Measurements from ENCODE around the gene ENTPD1. TPM values are rescaled to one million over a fixed set of nuclear protein-coding genes. Genes with fewer than 3 reads are reported as not detected.
"Not testable (repeated sequence)": the region's sequence is repeated elsewhere in the genome, so short reads cannot be mapped to it uniquely, and the experiment has no call there.

ENTPD1 gene
- total RNA-seq, 1 experiment from 2014 or later = 0.17 TPM

DNA sequence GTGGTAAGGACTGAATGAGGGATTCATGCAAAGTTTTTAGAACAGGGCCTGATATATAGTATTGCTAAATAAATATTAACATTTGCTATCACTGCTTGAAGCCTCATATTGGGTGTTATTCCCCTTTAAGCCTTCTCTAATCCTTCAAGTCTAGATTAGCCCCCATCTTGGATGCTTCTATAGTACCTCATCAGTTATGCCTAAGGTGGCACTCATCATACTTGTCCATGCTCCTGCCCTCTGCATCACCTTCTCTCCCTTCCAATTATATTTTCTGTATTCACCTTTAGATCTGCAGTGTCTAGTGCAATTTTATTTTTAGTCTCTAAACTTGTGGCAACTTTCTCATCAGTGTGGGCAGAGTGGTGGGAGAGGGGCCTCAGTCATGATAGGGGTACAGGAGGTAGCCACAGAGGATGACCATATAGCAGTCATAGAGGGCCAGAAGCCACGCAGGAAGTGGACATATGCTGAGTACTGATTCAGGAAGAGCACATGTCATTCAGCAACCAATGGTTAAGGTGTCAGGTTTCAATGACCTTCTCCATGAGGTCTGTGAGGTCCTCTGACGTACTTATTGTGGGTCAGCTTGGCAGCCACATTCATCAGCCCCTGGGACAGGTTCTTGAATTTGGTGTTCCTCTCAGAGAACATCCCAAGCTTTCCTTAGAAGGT is 2.5 kb downstream of the ENTPD1 start:
- DNase-seq (ENCODE audit: low read depth) = no peak

DNA sequence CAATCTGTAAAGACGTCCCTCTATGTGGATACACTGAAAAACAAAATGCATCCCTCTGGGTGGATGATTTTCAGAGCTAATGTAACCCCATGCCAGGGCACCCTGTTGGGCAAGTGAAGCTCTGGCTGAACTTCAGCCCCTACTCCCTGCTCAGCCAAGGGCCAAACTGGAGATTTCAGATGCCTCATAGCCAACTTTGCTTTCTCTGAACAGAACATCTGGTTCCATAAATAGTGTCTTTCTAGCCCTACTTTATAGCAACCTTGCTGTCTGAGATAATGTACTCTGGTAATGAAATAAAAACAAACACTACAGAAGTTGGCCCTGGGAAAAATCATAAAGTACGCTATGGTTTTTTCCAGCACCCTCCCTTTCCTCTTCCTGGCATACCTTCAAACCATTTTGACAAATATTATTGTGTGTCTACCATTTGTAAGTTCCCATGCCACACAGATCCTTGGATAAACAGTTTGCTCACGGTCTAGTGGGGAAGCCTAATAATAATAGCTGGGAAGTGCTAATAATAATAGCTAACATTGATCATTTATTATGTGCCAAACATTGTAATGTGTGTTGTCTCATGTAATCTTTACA is 3.4 kb downstream of the ENTPD1 start:
- no peak for DNase-seq (ENCODE audit: low read depth)

DNA sequence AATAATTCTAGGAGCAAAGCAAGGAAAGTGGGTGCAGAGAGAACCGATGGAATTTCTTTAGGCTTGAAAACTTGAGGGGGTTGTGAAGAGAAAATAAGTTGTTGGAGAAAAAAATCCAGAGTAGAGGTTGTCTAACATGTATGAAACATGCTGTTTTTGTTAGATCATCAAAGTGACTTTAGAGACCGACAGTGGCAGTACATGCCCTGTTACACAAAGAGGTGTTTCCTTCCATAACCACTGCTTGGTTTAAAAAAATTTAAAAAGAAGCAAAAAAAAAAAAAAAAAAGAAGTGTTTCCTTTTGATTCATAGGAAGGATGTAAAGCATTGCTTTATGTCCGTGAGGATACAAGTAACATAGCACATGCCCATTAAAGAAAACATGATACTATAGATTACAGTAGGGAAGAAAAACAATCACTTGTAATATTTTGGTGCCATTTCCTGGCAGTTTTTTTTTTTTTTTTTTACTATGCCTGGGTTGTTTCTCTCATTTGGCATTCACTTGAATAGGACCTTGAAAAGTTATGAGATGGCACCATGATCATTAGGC is 6.1 kb downstream of the ENTPD1 start:
- no peak for DNase-seq (ENCODE audit: low read depth)

DNA sequence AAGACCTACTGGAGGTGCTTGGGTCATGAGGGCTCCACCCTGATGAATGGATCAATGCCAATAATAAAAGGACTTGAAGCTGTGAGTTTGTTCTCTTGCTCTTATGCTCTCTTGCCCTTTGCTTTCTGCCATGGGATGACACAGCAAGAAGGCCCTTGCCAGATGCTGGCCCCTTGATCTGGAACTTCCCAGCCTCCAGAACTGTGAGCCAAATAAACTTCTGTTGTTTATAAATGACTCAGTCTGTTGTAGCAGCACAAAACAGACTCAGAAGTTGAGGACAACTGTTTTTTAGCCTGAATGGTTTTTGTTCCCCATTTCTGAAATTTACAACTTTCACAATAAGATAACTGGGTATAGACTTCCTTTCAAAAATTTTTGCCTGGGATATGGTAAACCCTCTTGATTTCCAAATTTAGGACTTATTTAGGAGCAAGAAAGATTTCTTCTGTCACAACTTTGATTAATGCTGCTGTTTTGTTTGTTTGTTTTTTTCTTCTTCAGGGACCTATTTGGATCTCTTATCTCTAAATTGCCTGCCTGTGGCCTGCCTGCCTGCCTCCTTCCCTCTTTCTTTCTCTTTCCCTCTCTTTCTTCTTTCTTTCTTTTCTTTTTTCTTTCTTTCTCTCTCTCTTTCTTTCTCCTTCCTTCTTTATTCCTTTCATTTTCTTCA is 12.1 kb downstream of the ENTPD1 start:
- peak; percentile 6 for DNase-seq (ENCODE audit: low read depth)

DNA sequence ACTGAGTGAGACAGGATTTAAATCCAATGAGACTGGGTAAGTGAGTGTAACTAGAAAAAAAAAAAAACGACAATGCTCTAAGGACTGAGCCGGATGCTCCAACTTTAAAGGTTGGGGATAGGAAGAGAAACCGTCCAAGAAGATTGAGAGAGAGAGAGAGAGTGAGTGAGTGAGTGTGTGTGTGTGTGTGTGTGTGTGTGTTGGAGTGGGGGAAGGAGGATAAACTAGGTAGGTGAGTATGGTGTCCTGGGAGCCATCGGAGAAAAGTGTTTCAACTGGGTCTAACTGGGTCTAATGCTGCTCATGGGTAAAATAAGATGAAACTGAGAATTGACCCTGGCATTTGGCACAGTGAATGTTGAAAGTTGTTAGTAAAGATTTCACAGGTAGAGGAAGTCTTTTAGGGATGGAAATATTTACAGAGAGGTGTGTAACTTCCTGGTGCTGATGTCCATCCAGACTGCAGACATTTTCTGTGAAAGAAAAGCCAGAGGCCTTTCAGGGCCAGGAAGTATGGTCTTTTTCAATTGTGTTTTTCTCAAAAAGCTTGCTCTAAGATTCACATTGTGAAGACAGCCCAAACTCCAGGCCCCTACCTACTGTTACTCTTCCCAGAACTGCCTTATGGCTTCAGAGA is 14.2 kb downstream of the ENTPD1 start:
- no peak for DNase-seq (ENCODE audit: low read depth)

DNA sequence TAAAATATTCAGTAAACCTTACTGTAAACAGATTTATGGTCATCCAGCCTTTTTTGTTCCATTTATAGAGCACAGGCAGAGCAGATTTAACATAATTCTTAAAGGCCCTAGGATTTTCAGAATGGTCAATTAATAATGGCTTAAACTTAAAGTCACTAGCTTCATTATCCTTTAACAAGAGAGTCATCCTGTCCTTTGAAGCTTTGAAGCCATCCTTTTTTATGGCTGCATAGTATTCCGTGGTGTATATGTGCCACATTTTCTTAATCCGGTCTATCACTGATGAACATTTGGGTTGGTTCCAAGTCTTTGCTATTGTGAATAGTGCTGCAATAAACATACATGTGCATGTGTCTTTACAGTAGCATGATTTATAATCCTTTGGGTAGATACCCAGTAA is 17.5 kb downstream of the ENTPD1 start:
- not testable (repeated sequence) for DNase-seq (ENCODE audit: low read depth)

DNA sequence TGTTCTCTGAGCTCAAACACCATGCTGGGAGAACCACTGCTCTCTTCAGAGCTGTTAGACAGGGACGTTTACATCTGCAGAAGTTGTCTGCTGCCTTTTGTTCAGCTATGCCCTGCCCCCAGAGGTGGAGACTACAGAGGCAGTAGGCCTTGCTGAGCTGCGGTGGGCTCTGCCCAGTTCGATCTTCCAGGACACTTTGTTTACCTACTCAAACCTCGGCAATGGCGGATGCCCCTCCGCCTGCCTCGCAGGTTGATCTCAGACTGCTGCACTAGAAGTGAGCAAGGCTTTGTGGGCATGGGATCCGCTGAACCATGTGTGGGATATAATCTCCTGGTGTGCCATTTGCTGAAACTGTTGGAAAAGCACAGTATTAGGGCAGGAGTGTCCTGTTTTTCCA is 21.7 kb downstream of the ENTPD1 start:
- DNase-seq (ENCODE audit: low read depth) = not testable (repeated sequence)

DNA sequence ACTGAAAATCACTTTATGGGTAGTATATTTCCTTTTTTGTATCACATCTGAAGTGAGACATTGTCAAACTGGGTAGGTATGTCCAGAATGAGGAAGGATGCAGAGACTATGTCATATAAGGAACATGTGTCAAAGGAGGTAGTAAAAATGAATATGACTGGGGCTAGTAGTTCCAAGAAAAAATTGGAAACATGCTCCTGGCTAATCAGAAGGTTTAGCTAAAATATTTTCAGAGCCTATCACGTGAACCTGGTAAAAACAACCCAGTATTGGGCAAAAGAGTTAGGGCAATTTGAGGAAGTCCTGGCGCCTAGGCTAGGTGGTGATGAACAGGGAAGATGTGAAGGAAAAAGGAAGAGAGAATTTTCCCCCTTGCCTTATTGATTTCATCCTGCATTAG is 26.4 kb downstream of the ENTPD1 start:
- no peak for DNase-seq (ENCODE audit: low read depth)

DNA sequence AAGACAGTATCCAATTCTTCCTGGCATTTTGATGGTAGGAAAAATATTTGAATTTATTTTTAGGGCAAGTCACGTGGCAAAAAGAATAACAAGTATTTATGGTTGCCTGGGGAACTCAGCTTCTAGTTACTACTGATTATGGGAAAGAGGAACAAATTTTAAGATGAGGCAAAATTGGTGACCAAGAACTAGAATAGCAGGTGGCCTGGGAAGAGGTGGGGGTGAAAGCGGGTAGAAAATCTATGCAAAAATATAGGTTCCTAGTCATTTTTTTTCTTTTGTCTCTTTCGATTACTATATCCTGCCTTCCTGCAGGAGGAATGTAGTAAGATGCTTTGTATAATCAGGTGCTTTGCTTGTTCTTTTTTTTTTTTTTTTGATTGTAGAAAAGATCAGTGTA is 27.8 kb downstream of the ENTPD1 start:
- DNase-seq (ENCODE audit: low read depth) = no peak

DNA sequence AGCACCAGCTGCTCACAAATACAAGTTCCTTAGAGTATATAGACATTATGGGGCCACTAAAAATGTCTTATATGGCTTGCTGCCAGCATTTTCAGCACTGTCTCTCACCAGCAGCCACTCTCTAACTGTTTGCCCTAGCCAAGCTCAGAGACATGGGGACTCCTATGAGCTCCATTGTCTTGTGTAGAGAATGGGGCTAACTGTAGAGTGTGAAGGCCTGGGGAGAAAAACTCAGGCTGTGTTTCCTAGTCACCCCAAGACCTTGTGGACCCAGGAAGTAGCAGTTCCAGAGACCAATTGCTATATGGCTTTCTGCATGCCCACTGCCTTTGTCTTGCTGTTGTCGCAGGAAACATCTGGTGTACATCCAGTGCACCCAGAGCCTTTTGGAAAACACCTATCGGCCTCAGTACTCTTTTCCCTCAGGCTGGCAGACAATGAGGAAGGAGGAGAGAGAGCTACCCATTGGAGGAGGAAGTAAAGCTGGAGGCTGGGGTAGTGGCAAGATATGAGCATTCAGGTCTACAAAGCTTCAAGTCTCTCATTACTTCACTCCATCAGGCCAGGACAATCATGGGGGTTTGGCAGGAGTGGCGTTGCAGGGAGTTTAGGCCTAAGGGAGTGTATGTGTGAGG is 28.4 kb downstream of the ENTPD1 start:
- DNase-seq (ENCODE audit: low read depth) = no peak

DNA sequence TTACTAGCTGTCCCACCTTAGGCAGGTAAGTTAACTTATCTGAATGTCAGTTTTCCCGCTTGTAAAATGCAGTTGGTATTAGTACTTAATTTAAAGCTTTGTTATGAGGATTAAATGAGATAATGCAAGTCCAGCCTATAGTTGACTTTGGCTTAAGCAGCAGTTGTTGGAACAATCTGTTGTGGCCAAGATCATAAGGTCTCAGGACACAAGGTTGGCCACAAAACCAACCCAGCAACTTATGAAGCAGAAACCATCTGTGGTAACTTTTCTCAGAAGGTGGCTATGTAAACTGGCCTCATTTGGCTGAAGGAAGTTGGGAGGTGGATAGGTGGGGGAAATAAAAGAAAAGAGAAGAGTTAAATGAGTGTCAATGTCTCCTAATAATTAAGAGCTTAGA is 29.4 kb downstream of the ENTPD1 start:
- no peak for DNase-seq (ENCODE audit: low read depth)

DNA sequence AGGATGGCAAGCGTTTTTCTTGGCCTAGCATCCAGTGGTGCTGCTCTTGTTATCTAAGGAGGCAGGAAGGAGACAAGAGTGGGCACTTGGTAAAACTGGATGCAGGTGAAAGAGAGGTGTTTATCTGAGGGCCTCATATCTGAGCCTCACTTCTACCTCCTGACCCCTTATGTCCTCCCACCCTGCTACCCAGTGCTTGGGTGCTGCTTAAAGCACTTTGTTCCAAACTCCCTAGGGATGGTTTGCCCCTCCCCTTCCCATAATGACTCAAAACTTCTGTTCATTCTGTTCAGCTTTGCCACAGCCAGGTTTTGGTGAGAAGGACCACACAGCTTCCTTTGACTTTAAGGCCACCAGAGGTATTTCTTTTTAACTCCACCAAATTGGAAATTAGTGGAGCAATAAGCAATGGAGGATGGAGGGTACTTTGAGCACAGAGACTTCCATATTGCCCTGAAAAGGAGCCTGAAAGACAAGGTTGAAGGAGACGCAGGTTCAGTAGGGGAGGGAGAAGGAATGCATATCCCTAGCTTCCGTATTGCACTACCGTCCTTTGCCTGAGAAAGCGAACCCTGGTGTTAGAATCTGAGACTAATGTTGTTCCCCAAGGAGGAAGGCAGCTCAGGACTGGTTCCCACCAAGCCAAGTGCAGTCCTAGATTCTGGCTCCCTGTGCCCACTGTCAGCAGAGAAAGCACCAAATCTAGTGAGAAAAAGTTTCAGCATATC is 30.1 kb downstream of the ENTPD1 start:
- DNase-seq (ENCODE audit: low read depth) = no peak

DNA sequence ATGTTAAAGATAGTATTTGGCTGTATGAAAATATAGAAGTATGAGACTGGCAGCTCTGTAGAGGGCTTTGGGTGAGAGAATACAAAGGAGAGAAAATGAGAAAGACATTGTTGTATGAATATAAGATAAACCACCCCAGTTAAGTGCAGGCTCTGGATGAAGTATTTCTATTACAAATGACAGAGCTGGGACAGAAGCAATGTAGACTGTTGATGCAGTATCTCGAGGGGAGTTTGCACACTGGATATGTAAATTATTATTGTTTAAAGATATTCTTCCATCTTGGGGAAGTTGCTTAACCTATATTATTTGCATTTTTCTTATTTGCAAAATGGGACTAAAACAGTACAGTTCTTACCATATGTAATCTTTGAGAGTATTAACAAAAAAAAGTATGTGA is 31.5 kb downstream of the ENTPD1 start:
- no peak for DNase-seq (ENCODE audit: low read depth)

DNA sequence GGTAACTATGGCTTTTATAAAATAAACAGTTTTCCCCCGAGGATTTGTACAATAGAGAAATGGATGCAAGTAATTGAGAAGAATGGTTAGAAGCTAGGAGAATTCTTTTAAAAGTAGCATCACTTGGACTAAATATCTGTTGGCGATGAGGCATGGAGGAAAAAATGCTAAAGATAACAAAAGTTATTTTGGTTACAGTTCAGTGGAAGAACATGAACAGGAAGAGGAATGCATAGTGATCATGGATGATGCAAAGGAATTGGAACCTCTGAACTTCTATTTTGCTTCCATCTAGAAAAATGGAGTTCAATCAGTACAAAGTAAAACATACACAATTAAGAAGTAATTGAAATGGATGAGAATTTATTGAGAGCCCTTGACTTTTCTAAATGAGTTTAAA is 32.9 kb downstream of the ENTPD1 start:
- DNase-seq (ENCODE audit: low read depth) = peak; percentile 1

DNA sequence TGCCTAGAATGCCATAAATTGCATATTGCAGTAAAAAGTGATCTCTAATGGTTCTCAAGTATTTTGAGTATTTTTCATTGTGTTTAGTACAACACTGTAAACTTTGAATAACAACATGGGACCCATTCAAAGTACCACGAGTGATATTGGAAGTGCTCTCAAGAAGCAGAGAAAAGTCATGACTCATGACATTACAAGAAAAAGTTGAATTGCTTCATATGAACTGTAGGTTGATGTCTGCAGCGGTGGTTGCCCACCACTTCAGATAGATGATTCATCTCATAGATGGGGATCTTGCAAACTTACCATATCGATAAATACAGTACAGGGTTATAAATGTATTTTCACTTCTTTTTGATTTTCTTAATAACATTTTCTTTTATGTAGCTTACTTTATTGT is 33.9 kb downstream of the ENTPD1 start:
- no peak for DNase-seq (ENCODE audit: low read depth)

DNA sequence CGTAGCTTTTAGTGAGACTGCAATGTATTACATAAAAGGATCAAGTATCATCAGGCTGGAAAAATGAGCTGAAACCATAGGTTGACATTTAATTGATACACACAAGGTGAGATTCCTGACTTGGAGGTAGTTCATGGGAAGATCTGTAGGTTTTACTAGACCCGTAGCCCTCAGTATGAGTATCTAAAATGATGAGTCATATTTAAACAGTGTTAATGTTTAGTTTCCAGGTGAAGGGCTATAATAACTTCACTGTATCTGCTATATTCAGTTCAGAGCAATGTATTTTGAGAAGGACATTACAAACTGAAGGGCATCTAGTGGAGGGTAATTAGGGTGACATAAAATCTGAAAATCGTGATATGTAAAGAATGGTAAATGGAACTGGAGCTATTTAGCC is 35.0 kb downstream of the ENTPD1 start:
- no peak for DNase-seq (ENCODE audit: low read depth)

DNA sequence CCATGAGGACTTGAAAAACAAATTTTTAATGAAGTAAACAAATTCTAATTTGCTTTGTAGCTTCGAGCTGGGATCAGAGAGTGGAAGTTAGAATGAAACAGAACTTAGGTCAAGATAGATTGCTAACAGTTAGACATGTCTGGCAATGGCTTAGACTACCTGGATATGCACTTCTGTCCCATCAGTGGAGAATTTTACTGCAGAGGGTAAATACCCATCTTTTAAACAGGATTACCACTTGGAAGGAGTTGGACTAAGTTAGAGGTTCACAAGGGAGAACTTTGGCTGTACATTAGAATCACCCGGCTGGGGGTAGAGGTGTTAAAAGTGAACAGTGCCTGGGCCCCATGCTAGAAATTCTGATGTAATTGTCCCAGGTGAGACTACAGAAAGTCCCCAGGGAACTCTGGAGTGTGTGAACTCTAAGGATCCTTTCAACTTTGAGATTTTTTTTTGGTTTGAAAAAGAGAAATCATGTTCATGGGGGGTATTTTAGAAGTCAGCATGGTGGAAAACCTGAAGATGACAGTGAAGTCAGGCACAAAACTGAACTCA is 35.5 kb downstream of the ENTPD1 start:
- DNase-seq (ENCODE audit: low read depth) = no peak

DNA sequence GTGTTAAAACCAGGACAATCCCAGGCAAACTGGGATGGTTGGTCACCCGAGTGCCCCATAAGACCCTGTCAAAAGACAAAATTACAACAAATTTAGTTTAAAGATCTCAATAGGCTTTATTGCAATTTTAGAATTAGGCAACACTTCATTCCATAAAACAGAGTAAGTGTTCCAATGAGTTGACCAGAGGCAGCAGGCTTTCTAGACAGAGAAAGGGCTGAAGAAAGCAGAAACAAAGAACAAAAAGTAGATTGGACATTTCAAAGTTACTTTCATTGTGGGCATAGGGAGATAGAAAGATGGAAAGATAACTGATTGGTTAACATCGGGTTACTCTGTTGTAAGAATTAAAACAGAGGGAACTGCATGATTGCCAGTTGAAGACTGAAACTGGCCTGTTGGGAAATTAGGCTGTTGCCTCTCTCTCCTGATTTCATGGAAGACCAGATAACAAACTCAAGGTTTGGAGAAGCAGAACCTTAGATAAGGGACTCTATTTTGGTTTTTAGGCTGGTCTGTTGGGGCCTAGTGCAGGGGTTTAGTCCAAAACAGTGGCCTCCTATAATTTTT is 36.3 kb downstream of the ENTPD1 start:
- no peak for DNase-seq (ENCODE audit: low read depth)

DNA sequence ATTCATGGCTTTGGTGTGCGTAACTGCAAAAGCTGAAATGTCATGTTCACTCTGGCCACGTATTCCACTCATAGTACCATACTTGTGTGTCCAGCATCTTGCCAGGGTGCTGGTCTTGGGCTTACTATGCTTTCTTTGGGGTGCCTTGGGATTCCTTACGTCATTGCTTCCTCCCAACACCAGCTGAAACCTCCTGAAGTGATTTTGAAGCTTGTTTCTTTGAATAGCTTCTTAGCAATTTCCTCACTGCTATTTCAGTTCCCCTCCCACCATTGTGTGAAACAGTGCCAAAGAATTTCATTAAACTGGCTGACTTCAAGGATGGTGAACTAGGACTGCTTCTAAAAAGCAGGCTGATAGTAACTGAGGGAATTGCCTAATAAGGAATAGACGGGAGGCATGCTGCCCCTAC is 36.9 kb downstream of the ENTPD1 start:
- DNase-seq (ENCODE audit: low read depth) = no peak

DNA sequence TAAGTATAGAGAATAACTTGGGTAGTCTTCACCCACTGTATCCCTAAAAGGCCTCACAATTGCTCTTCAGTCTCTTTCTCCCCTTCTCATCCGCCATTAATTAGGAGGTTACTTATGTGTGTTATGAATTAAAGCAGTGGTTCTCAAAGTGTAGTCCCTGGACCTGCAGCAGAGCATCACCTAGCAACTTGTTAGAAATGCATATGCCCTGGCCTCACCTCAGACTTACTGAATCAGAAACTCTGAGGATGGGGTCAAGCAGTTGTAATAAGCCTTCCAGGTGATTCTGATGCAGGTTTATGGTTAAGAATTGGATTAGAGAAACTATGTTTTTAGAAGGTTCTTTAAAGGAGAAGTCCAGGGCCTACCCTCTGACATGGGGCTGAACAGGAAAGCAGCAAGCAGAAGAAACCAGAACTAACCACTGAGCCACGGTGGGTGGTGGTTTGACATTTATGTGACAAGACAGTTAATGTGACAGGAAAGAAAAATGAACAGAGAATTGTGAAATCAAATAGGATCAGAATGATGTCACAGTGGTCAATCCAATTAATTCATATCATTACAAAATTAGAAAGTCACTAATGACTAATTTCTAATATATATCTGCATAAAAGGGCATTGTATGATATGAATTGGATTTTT is 37.6 kb downstream of the ENTPD1 start:
- no peak for DNase-seq (ENCODE audit: low read depth)

All from Daoy (cell line).